OCI-LY1 (cell line): ENCODE results near the gene CSNK2A3.

Experiments used
- H2AFZ ChIP-seq: fragments of 200-600 bp; sonication (generic), shearing (Covaris generic); 2 replicates; pipeline ENCODE4 v1.6.0; 2014; ENCODE audit warnings: antibody characterized with exemption, mild to moderate bottlenecking, low read length
- H3F3A ChIP-seq: fragments of 200-600 bp; sonication (generic), shearing (Covaris generic); 2 replicates; pipeline ENCODE4 v1.6.0; 2014; ENCODE audit warnings: mild to moderate bottlenecking, antibody characterized with exemption, low read length, moderate library complexity; ENCODE audit not compliant: insufficient read depth
- H3K27ac ChIP-seq: fragments of 200-600 bp; sonication (generic); 2 replicates; pipeline ENCODE4 v1.5.1; 2014; ENCODE audit warnings: low read length, mixed run types, mild to moderate bottlenecking, low read depth; ENCODE audit not compliant: poor library complexity, severe bottlenecking
- H3K27me3 ChIP-seq: fragments of 200-600 bp; sonication (generic); 2 replicates; pipeline ENCODE4 v1.6.0; 2014; ENCODE audit warnings: antibody characterized with exemption, mild to moderate bottlenecking, low read length, moderate library complexity; ENCODE audit not compliant: insufficient read depth
- H3K36me3 ChIP-seq: fragments of 200-600 bp; sonication (generic); 2 replicates; pipeline ENCODE4 v1.6.1; 2014; ENCODE audit warnings: mild to moderate bottlenecking, antibody characterized with exemption, low read length, moderate library complexity, mixed read lengths; ENCODE audit not compliant: insufficient read depth
- H3K4me1 ChIP-seq: fragments of 200-600 bp; sonication (generic); 2 replicates; pipeline ENCODE4 v1.5.1; 2014; ENCODE audit warnings: mild to moderate bottlenecking, low read length, moderate library complexity; ENCODE audit not compliant: insufficient read depth, severe bottlenecking
- H3K4me2 ChIP-seq: fragments of 200-600 bp; sonication (generic), shearing (Covaris generic); 2 replicates; pipeline ENCODE4 v1.6.1; 2014; ENCODE audit warnings: low read length
- H3K4me3 ChIP-seq: fragments of 200-600 bp; sonication (generic); 2 replicates; pipeline ENCODE4 v1.5.1; 2014; ENCODE audit warnings: low read length, low read depth, mild to moderate bottlenecking, mixed read lengths; ENCODE audit not compliant: poor library complexity, severe bottlenecking
- H3K79me2 ChIP-seq: fragments of 200-600 bp; shearing (Covaris generic); 2 replicates; pipeline ENCODE4 v1.6.1; 2016; ENCODE audit warnings: mixed run types, low read length, mixed read lengths; ENCODE audit not compliant: insufficient read depth
- H3K9ac ChIP-seq: fragments of 200-600 bp; sonication (generic), shearing (Covaris generic); 2 replicates; pipeline ENCODE4 v1.6.1; 2014; ENCODE audit warnings: mild to moderate bottlenecking, low read length, mixed read lengths
- H3K9me2 ChIP-seq: fragments of 200-600 bp; sonication (generic), shearing (Covaris generic); 2 replicates; pipeline ENCODE4 v1.6.1; 2014; ENCODE audit warnings: low read depth, mild to moderate bottlenecking, low read length, mixed read lengths
- H3K9me3 ChIP-seq: fragments of 200-600 bp; shearing (Covaris generic); 2 replicates; pipeline ENCODE4 v1.6.1; 2014; ENCODE audit warnings: low read length, mixed read lengths
- H4K20me1 ChIP-seq: fragments of 200-600 bp; sonication (generic), shearing (Covaris generic); 2 replicates; pipeline ENCODE4 v1.6.0; 2016; ENCODE audit warnings: mild to moderate bottlenecking, low read length; ENCODE audit not compliant: insufficient read depth
- CTCF ChIP-seq: fragments of 200-600 bp; sonication (generic), shearing (Covaris generic); IDR thresholded peaks from 2 replicates; pipeline ENCODE4 v1.5.1; 2017; ENCODE audit warnings: mild to moderate bottlenecking, antibody characterized with exemption, low read length, moderate library complexity, mixed read lengths
- EZH2 ChIP-seq: fragments of 200-600 bp; sonication (generic), shearing (Covaris generic); IDR thresholded peaks from 2 replicates; pipeline ENCODE4 v1.8.0; 2017; ENCODE audit warnings: borderline replicate concordance, mixed run types, mild to moderate bottlenecking, antibody characterized with exemption, low read length, moderate library complexity, mixed read lengths

Gene CSNK2A3

GRCh38 chr11:11322101-11322500 lies 30.9 kb downstream of the CSNK2A3 start:
- H3K27ac ChIP-seq = no peak overlapping the region
- H3K9ac ChIP-seq = no peak overlapping the region
- H3K27me3 ChIP-seq = 0 out of 2 replicates have a peak, but pooled peaks cover 5% of the 10 kb centered on the region
- no peaks in the 10 kb centered on the region for H4K20me1 ChIP-seq
- no peaks in the 10 kb centered on the region for H3K4me1 ChIP-seq
- no peaks in the 10 kb centered on the region for H3K9me3 ChIP-seq
- no peak overlapping the region for H3K4me3 ChIP-seq
- H3K79me2 ChIP-seq = no peaks in the 10 kb centered on the region
- H3K4me2 ChIP-seq = no peak overlapping the region
- H3K36me3 ChIP-seq = no peaks in the 10 kb centered on the region
- no peaks in the 10 kb centered on the region for H3K9me2 ChIP-seq
- no peak overlapping the region for H2AFZ ChIP-seq
- TF ChIP-seq CTCF (no peak), EZH2 (no peak)
- no peaks in the 10 kb centered on the region for H3F3A ChIP-seq

DNA sequence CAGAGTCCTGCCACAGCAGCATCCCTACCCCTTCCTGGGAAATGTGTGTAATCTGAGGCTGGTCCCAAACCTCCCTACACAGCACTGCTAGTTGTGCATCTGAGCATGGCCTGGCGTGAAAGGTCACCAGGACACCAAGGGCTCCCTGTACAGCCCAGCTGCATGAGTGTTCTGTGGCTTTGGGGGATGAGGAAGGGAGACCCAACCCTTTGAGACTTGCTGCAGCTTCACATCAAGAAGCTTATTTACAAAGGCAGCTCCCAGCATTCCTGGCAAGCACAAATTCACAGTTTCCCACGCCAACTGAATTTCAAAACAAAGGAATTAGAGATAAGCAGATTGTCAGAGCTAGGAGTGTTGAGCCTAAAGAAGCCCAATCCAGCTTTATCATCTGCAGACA lies 32.2 kb downstream of the CSNK2A3 start:
- no peaks in the 10 kb centered on the region for H3K9me3 ChIP-seq
- H3K27ac ChIP-seq = no peak overlapping the region
- H2AFZ ChIP-seq = no peak overlapping the region
- H3K4me3 ChIP-seq = no peak overlapping the region
- no peaks in the 10 kb centered on the region for H3K9me2 ChIP-seq
- no peaks in the 10 kb centered on the region for H3K4me1 ChIP-seq
- H3K27me3 ChIP-seq = 0 out of 2 replicates have a peak, but pooled peaks cover 5% of the 10 kb centered on the region
- no peaks in the 10 kb centered on the region for H4K20me1 ChIP-seq
- H3K9ac ChIP-seq = no peak overlapping the region
- H3K79me2 ChIP-seq = no peaks in the 10 kb centered on the region
- no peaks in the 10 kb centered on the region for H3K36me3 ChIP-seq
- H3F3A ChIP-seq = no peaks in the 10 kb centered on the region
- H3K4me2 ChIP-seq = no peak overlapping the region
- no peak for TF ChIP-seq CTCF
- no peak for TF ChIP-seq EZH2

GRCh38 chr11:11318961-11319360 lies 34.1 kb downstream of the CSNK2A3 start:
- Histone ChIP-seq H3K27ac (no peak overlapping the region), H2AFZ (no peak overlapping the region), H3K9me3 (no peaks in the 10 kb centered on the region), H3K4me3 (no peak overlapping the region), H3K9ac (no peak overlapping the region), H3K9me2 (no peaks in the 10 kb centered on the region), H3K4me2 (no peak overlapping the region), H3K79me2 (no peaks in the 10 kb centered on the region), H4K20me1 (no peaks in the 10 kb centered on the region), H3K36me3 (no peaks in the 10 kb centered on the region), H3K4me1 (no peaks in the 10 kb centered on the region), H3K27me3 (0 out of 2 replicates have a peak, but pooled peaks cover 5% of the 10 kb centered on the region), H3F3A (no peaks in the 10 kb centered on the region)
- TF ChIP-seq CTCF (no peak), EZH2 (no peak)
